ENCODE results near the gene MYRF.

- no peak for TF ChIP-seq CTCF (IDR thresholded peaks at IDR 0.05; ENCODE audit: borderline replicate concordance, extremely low read depth, low read length, poor library complexity, severe bottlenecking)
- no peak for TF ChIP-seq EZH2 (IDR thresholded peaks at IDR 0.05; ENCODE audit: borderline replicate concordance, low read depth, low read length, severe bottlenecking)
Measured at GRCh38 chr11:61782299-61782698, 29.9 kb downstream of the MYRF start.

Measured in DND-41 (cell line).